ENCODE data around the gene CXorf38.

CXorf38 gene

DNA sequence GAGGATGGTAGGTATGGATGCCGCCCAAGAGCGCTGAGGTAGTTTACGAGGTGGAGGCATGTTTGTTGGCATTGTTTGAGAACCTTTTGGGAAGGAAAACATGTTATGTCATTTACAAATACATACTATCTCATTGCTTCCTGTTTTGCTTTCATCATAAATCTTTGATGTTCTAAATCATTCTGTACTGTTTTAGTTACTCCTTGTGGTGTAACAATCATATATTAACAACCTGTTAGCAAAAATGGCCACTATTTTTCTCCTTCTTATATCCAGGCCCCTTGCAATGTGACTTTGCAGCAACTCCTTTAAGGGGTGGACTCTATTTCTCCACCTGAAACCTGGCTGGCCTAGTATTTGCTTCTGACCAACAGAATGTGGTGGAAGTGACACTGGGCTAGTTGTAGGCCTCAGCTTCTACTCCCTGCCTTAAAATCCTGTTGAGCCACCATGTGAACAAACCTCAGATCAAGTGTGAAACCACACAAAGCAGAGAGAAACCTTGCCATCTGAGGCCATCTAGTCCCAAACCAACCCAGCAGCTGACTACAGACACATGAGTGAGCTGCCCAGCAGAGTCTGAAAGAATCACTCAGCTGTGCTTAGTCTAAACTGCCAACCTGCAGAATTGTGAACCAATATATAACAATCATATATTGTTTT is 15.8 kb upstream of the CXorf38 start:
- TF ChIP-seq, protein P1, sequence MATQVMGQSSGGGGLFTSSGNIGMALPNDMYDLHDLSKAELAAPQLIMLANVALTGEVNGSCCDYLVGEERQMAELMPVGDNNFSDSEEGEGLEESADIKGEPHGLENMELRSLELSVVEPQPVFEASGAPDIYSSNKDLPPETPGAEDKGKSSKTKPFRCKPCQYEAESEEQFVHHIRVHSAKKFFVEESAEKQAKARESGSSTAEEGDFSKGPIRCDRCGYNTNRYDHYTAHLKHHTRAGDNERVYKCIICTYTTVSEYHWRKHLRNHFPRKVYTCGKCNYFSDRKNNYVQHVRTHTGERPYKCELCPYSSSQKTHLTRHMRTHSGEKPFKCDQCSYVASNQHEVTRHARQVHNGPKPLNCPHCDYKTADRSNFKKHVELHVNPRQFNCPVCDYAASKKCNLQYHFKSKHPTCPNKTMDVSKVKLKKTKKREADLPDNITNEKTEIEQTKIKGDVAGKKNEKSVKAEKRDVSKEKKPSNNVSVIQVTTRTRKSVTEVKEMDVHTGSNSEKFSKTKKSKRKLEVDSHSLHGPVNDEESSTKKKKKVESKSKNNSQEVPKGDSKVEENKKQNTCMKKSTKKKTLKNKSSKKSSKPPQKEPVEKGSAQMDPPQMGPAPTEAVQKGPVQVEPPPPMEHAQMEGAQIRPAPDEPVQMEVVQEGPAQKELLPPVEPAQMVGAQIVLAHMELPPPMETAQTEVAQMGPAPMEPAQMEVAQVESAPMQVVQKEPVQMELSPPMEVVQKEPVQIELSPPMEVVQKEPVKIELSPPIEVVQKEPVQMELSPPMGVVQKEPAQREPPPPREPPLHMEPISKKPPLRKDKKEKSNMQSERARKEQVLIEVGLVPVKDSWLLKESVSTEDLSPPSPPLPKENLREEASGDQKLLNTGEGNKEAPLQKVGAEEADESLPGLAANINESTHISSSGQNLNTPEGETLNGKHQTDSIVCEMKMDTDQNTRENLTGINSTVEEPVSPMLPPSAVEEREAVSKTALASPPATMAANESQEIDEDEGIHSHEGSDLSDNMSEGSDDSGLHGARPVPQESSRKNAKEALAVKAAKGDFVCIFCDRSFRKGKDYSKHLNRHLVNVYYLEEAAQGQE (IDR thresholded peaks at IDR 0.05; ENCODE audit: low read depth), result no peak

DNA sequence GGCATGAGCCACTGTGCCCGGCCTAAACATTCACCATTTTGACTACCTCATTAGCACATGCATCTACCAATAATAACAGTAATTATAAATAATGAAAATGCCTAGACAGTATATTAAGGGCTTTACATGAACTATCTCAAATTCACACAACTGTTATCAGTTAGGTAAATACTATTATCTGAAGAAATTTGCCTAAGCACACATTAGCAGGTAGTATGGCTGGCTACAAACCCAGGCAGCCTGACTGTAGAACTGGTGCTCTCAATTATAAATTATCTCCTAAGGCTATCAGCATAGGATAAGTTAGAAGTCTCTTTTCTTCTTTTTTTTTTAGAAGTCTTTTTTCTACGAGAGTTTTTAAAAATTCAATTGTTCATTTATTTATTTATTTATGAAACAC is 14.1 kb upstream of the CXorf38 start:
- no peak for TF ChIP-seq NFIC (IDR thresholded peaks at IDR 0.05)
- TF ChIP-seq, protein P2, sequence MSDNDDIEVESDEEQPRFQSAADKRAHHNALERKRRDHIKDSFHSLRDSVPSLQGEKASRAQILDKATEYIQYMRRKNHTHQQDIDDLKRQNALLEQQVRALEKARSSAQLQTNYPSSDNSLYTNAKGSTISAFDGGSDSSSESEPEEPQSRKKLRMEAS (IDR thresholded peaks at IDR 0.05), result no peak
- TF ChIP-seq EGR1 (IDR thresholded peaks at IDR 0.05), result no peak
- TF ChIP-seq RAD21 (IDR thresholded peaks at IDR 0.05; ENCODE audit: low read depth), result no peak
- TF ChIP-seq TCF12 (IDR thresholded peaks at IDR 0.05; ENCODE audit: low read depth), result no peak
- TF ChIP-seq CEBPB (IDR thresholded peaks at IDR 0.05), result no peak
- no peak for TF ChIP-seq TEAD4 (IDR thresholded peaks at IDR 0.05)
- no peak for TF ChIP-seq ZBTB7A (IDR thresholded peaks at IDR 0.05; ENCODE audit: low read depth)
- TF ChIP-seq YY1 (IDR thresholded peaks at IDR 0.05; ENCODE audit: low read depth), result no peak
- no peak for TF ChIP-seq CREB1 (IDR thresholded peaks at IDR 0.05; ENCODE audit: low read depth)
- no peak for TF ChIP-seq TAF1 (IDR thresholded peaks at IDR 0.05; ENCODE audit: low read depth)
- TF ChIP-seq, protein P1 (IDR thresholded peaks at IDR 0.05; ENCODE audit: low read depth), result no peak
- TF ChIP-seq EP300 (IDR thresholded peaks at IDR 0.05; ENCODE audit: borderline replicate concordance), result no peak
- no peak for TF ChIP-seq FOXM1 (IDR thresholded peaks at IDR 0.05; ENCODE audit: borderline replicate concordance, low read depth)
- TF ChIP-seq, protein P3, sequence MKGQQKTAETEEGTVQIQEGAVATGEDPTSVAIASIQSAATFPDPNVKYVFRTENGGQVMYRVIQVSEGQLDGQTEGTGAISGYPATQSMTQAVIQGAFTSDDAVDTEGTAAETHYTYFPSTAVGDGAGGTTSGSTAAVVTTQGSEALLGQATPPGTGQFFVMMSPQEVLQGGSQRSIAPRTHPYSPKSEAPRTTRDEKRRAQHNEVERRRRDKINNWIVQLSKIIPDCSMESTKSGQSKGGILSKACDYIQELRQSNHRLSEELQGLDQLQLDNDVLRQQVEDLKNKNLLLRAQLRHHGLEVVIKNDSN (IDR thresholded peaks at IDR 0.05), result no peak

DNA sequence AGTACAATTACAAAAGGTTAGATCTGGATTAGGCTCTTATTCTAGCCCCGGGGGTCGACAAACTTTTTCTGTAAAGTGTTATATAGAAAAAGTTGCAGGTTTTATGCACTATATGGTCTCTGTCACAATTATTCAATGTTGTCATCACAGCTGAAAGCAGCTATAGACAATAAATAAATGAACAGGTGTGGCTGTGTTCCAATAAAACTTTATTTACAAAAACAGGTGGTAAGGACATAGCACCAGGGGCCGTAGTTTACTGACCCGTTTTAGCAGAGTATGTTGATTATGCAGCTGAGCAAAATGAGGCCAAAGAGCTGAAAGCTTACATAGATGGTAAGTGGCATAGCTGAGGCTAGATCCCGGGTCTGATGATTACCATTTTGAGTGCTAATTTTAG is 13.0 kb upstream of the CXorf38 start:
- TF ChIP-seq YY1 (IDR thresholded peaks at IDR 0.05; ENCODE audit: low read depth), result no peak
- TF ChIP-seq, protein P3 (IDR thresholded peaks at IDR 0.05), result no peak
- TF ChIP-seq EGR1 (IDR thresholded peaks at IDR 0.05), result no peak
- no peak for TF ChIP-seq CREB1 (IDR thresholded peaks at IDR 0.05; ENCODE audit: low read depth)
- no peak for TF ChIP-seq TEAD4 (IDR thresholded peaks at IDR 0.05)
- TF ChIP-seq TCF12 (IDR thresholded peaks at IDR 0.05; ENCODE audit: low read depth), result no peak
- no peak for TF ChIP-seq EP300 (IDR thresholded peaks at IDR 0.05; ENCODE audit: borderline replicate concordance)
- no peak for TF ChIP-seq NFIC (IDR thresholded peaks at IDR 0.05)
- TF ChIP-seq FOXM1 (IDR thresholded peaks at IDR 0.05; ENCODE audit: borderline replicate concordance, low read depth), result no peak
- TF ChIP-seq, protein P1 (IDR thresholded peaks at IDR 0.05; ENCODE audit: low read depth), result no peak
- TF ChIP-seq CEBPB (IDR thresholded peaks at IDR 0.05), result no peak
- TF ChIP-seq TAF1 (IDR thresholded peaks at IDR 0.05; ENCODE audit: low read depth), result no peak
- no peak for TF ChIP-seq ZBTB7A (IDR thresholded peaks at IDR 0.05; ENCODE audit: low read depth)

DNA sequence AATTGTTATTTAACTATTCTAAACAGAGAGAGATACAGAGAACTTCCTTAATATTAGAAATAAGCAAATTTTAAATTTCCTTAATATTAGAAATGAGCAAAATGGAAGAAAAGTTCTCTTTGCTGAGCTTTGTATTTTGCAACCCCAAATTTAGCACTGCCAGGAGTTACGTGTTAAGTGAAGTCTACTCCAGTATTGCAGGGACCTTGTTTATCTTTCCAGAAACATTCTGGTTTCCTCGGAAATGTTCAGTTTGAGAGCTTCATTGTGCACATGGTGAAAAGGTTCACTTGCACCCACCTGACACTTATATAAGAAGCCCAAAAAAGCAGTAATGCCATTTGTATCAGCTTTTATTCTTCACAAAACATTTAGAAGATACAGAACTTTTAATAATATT is 6.2 kb upstream of the CXorf38 start:
- TF ChIP-seq CREB1 (IDR thresholded peaks at IDR 0.05; ENCODE audit: low read depth), result no peak
- TF ChIP-seq TCF12 (IDR thresholded peaks at IDR 0.05; ENCODE audit: low read depth), result no peak

DNA sequence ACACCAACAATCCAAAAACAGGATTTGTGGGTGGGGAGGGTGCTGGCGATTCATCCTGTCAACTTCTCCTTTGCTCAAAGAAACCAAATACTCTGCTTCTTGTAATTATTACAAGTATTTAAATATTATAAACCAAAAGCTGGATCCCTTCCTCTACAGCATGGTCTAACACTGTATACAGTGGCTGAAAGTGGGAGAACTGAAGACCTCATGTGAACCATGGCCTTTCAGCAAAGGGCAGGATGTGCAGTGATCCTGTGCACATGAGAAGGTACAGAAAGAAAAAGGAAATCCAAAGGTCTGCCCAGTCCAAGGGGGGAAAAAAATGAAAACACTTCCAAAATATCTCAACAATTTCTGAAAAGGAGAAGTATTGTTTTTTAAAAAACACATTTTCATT is 5.3 kb upstream of the CXorf38 start:
- TF ChIP-seq, protein P2 (IDR thresholded peaks at IDR 0.05), result no peak
- TF ChIP-seq TCF12 (IDR thresholded peaks at IDR 0.05; ENCODE audit: low read depth) (no peak), TAF1 (IDR thresholded peaks at IDR 0.05; ENCODE audit: low read depth) (no peak), ZBTB7A (IDR thresholded peaks at IDR 0.05; ENCODE audit: low read depth) (no peak), RAD21 (IDR thresholded peaks at IDR 0.05; ENCODE audit: low read depth) (no peak), YY1 (IDR thresholded peaks at IDR 0.05; ENCODE audit: low read depth) (no peak), NFIC (IDR thresholded peaks at IDR 0.05) (no peak), CEBPB (IDR thresholded peaks at IDR 0.05) (no peak), CREB1 (IDR thresholded peaks at IDR 0.05; ENCODE audit: low read depth) (no peak), FOXM1 (IDR thresholded peaks at IDR 0.05; ENCODE audit: borderline replicate concordance, low read depth) (no peak), TEAD4 (IDR thresholded peaks at IDR 0.05) (no peak), EGR1 (IDR thresholded peaks at IDR 0.05) (no peak), EP300 (IDR thresholded peaks at IDR 0.05; ENCODE audit: borderline replicate concordance) (no peak)
- TF ChIP-seq, protein P1 (IDR thresholded peaks at IDR 0.05; ENCODE audit: low read depth), result no peak
- TF ChIP-seq, protein P3 (IDR thresholded peaks at IDR 0.05), result no peak

All from Ishikawa (cell line).